Posterior cingulate gyrus (tissue), 11 donors: Measurements from ENCODE around the gene SNX1.
"Not testable (repeated sequence)": the region's sequence is repeated elsewhere in the genome, so short reads cannot be mapped to it uniquely, and the experiment has no call there.

Source experiments
- DNase-seq, 10 donors: peaks; one replicate each; pipeline versions ENCODE4 v3.0.0 to v3.0.0-alpha.2; 2020 to 2021; ENCODE audit warnings: mixed read lengths in 3 of 10
- intact Hi-C: fragments of 100-400 bp; cut with DNase I; formaldehyde crosslinking; loops from one replicate; pipeline ENCODE4 v1.15.1; 2023

Gene SNX1

GRCh38 chr15:64095795-64096667 lies at the start of gene SNX1:
TSS of gene SNX1 (plus strand) at chr15:64095982. CDS start at chr15:64096014, 32 bp downstream.
- peak; percentile 92 to 99 (median 96) for DNase-seq
- intact Hi-C loops, result loop anchor here (5.0 kb wide), 1 partner anchor 56 kb away; the partner anchor contains the start of gene SNX22

GRCh38 chr15:64046421-64047153 lies 49.2 kb upstream of the SNX1 start, which contains the start of gene DAPK2:
TSS of gene DAPK2 (minus strand) at chr15:64046485. CDS start at chr15:64040261, 6,224 bp downstream.
- intact Hi-C loops, result loop anchor here (1.0 to 5.0 kb wide), 2 partner anchors 39 to 101 kb away; no protein-coding TSS in a partner anchor
- peak; percentile 35 to 96 (median 66) for DNase-seq

GRCh38 chr15:64048781-64049460 lies 46.9 kb upstream of the SNX1 start:
- no peak for DNase-seq
- intact Hi-C loops, result loop anchor here (5.0 kb wide), 1 partner anchor 42 kb away; no protein-coding TSS in a partner anchor

- DNase-seq, result no peak
- intact Hi-C loops, result no loop called here
Measured at GRCh38 chr15:64050281-64051092, 45.3 kb upstream of the SNX1 start.

- no peak for DNase-seq
- intact Hi-C loops, result no loop called here
Measured at GRCh38 chr15:64051093-64051402, 44.7 kb upstream of the SNX1 start.

GRCh38 chr15:64051407-64052259 lies 44.1 kb upstream of the SNX1 start:
- intact Hi-C loops, result no loop called here
- no peak for DNase-seq

- intact Hi-C loops, result no loop called here
- no peak for DNase-seq
Measured at GRCh38 chr15:64052925-64053491, 42.8 kb upstream of the SNX1 start.

GRCh38 chr15:64053674-64054073 lies 42.1 kb upstream of the SNX1 start:
- intact Hi-C loops, result not testable (repeated sequence)
- DNase-seq, result peak in 1 of 10 donors; percentile 82

GRCh38 chr15:64058279-64058678 lies 37.5 kb upstream of the SNX1 start:
- intact Hi-C loops, result no loop called here
- no peak for DNase-seq

GRCh38 chr15:64059104-64059503 lies 36.7 kb upstream of the SNX1 start:
- DNase-seq, intact Hi-C loops: not testable (repeated sequence)

- intact Hi-C loops, result loop anchor here (10.0 kb wide), 1 partner anchor 226 kb away; the partner anchor contains the start of gene HERC1
- no peak for DNase-seq
Measured at GRCh38 chr15:64060716-64061115, 35.1 kb upstream of the SNX1 start.

- DNase-seq, result no peak
- intact Hi-C loops, result loop anchor here (5.0 to 10.0 kb wide), 2 partner anchors 232 to 454 kb away; partner anchors contain the start of gene HERC1
Measured at GRCh38 chr15:64066451-64066850, 29.3 kb upstream of the SNX1 start.

GRCh38 chr15:64067564-64068030 lies 28.2 kb upstream of the SNX1 start:
- peak in 7 of 10 donors; percentile 43 to 89 (median 71) for DNase-seq
- intact Hi-C loops, result loop anchor here (1.0 to 10.0 kb wide), 3 partner anchors 233 to 455 kb away; partner anchors contain the start of gene HERC1

GRCh38 chr15:64068133-64068532 lies 27.6 kb upstream of the SNX1 start:
- intact Hi-C loops, result loop anchor here (5.0 to 10.0 kb wide), 2 partner anchors 233 to 456 kb away; partner anchors contain the start of gene HERC1
- no peak for DNase-seq

GRCh38 chr15:64070106-64070505 lies 25.7 kb upstream of the SNX1 start:
- DNase-seq, result no peak
- intact Hi-C loops, result no loop called here

- intact Hi-C loops, result no loop called here
- peak in 2 of 10 donors; percentile 25 to 35 for DNase-seq
Measured at GRCh38 chr15:64070965-64071851, 24.6 kb upstream of the SNX1 start.
